Fibroblast of lung (primary cell): ENCODE measurements around the gene CMTR1. TPM values are rescaled to one million over a fixed set of nuclear protein-coding genes. Genes with fewer than 3 reads are reported as not detected.
A peak's percentile ranks its signal among the peaks of the same experiment; 100 is the strongest.
"Not testable (repeated sequence)": the region's sequence is repeated elsewhere in the genome, so short reads cannot be mapped to it uniquely, and the experiment has no call there.

Source experiments
- DNase-seq, 2 donors: peaks; one replicate each; pipeline versions ENCODE4 v3.0.0 to v3.0.0-alpha.2; 2010; ENCODE audit warnings: low read depth in 2 of 2
- H2AFZ ChIP-seq: 2 replicates; pipeline ENCODE4 v1.5.1; 2012; ENCODE audit warnings: low read length, control low read depth, inconsistent platforms
- H3K27ac ChIP-seq: 2 replicates; pipeline ENCODE4 v1.5.1; 2011; ENCODE audit warnings: low read length, control low read depth; ENCODE audit not compliant: insufficient read depth
- H3K27me3 ChIP-seq: 2 replicates; pipeline ENCODE4 v1.5.1; 2011; ENCODE audit warnings: mild to moderate bottlenecking, low read length; ENCODE audit not compliant: control insufficient read depth, insufficient read depth
- H3K36me3 ChIP-seq: 2 replicates; pipeline ENCODE4 v1.5.1; 2011; ENCODE audit warnings: low read length; ENCODE audit not compliant: control insufficient read depth, insufficient read depth
- H3K4me1 ChIP-seq: 2 replicates; pipeline ENCODE4 v1.5.1; 2011; ENCODE audit warnings: low read length; ENCODE audit not compliant: control insufficient read depth, insufficient read depth; ENCODE audit errors: extremely low read depth
- H3K4me2 ChIP-seq: 2 replicates; pipeline ENCODE4 v1.5.1; 2011; ENCODE audit warnings: low read length, control low read depth; ENCODE audit not compliant: insufficient read depth; ENCODE audit errors: extremely low read depth
- H3K4me3 ChIP-seq, 4 experiments: fragments of 200-600 bp in 1 of 4; sonication (generic) in 1 of 4; replicated peaks in 1 of 4; 2 replicates each; pipeline ENCODE4 v1.5.1; 2011 to 2016; ENCODE audit warnings: low read length in 4 of 4, low read depth in 3 of 4, mild to moderate bottlenecking in 3 of 4, control low read depth in 2 of 4, inconsistent platforms in 1 of 4, mixed read lengths in 1 of 4; ENCODE audit not compliant: insufficient read depth in 1 of 4; ENCODE audit errors: control extremely low read depth in 1 of 4
- H3K79me2 ChIP-seq: 2 replicates; pipeline ENCODE4 v1.5.1; 2012; ENCODE audit warnings: mild to moderate bottlenecking, low read length, inconsistent platforms; ENCODE audit not compliant: control insufficient read depth, insufficient read depth
- H3K9ac ChIP-seq: 2 replicates; pipeline ENCODE4 v1.5.1; 2011; ENCODE audit warnings: mild to moderate bottlenecking, low read length, control low read depth; ENCODE audit not compliant: insufficient read depth
- H3K9me3 ChIP-seq: 2 replicates; pipeline ENCODE4 v1.5.1; 2012; ENCODE audit warnings: low read depth, low read length; ENCODE audit not compliant: control insufficient read depth, insufficient read depth
- H4K20me1 ChIP-seq: 2 replicates; pipeline ENCODE4 v1.5.1; 2011; ENCODE audit warnings: low read length; ENCODE audit not compliant: control insufficient read depth, insufficient read depth; ENCODE audit errors: extremely low read depth
- CTCF ChIP-seq, 2 donors: IDR thresholded peaks in 1 of 2; conservative IDR thresholded peaks in 1 of 2; 1 replicate in 1 of 2; 2 replicates in 1 of 2; pipeline ENCODE4 v1.5.1; 2011 to 2012; ENCODE audit warnings: low read length in 2 of 2, control low read depth in 1 of 2, inconsistent platforms in 1 of 2, low read depth in 1 of 2, mild to moderate bottlenecking in 1 of 2
- EZH2 ChIP-seq: IDR thresholded peaks from 2 replicates; pipeline ENCODE4 v1.5.1; 2012; ENCODE audit warnings: low read length, control low read depth, mild to moderate bottlenecking; ENCODE audit errors: missing control alignments
- polyA plus RNA-seq, 2 donors: library from polyadenylated mRNA; depleted of rRNA in 1 of 2; stranded (reverse) in 1 of 2; unstranded in 1 of 2; fragments of >200 nt; gene quantifications; 2 replicates each; pipeline ENCODE4 v1.2.1, GENCODE V29; 2011 to 2012; ENCODE audit warnings: missing spikeins in 1 of 2
- total RNA-seq: library from RNA; depleted of rRNA; stranded (reverse); fragments of >200 nt; gene quantifications from 2 replicates; pipeline ENCODE4 v1.2.1, GENCODE V29; 2014

CMTR1 gene
- total and polyA plus RNA-seq, 2 donors (not counting 1 experiment from before 2014, with no cell fraction given): 27.0 to 44.8 TPM

GRCh38 chr6:37441651-37442050, 8.6 kb downstream of the CMTR1 start:
- no peaks in the 10 kb centered on the region for H4K20me1 ChIP-seq
- H3K9ac ChIP-seq: no peak overlapping the region
- no peak overlapping the region for H3K4me3 ChIP-seq
- peaks cover 5% of the 10 kb centered on the region for H3K79me2 ChIP-seq
- DNase-seq: no peak
- no peaks in the 10 kb centered on the region for H3K9me3 ChIP-seq
- no peak overlapping the region for H2AFZ ChIP-seq
- TF ChIP-seq CTCF (conservative IDR thresholded peaks at IDR 0.05 in 1 of 2, IDR thresholded peaks at IDR 0.05 in 1 of 2; ENCODE audit: low read depth in 1 of 2, low read length in 2 of 2) (no peak), EZH2 (no peak)
- peaks cover 10% of the 10 kb centered on the region for H3K36me3 ChIP-seq
- peaks cover 5% of the 10 kb centered on the region for H3K4me1 ChIP-seq
- no peaks in the 10 kb centered on the region for H3K27me3 ChIP-seq
- H3K27ac ChIP-seq: no peak overlapping the region
- no peak overlapping the region for H3K4me2 ChIP-seq

- Histone ChIP-seq H3K4me3 (peak overlapping the region in 3 of 4 experiments; percentile 24 to 38 (median 33)), H3K4me2 (peak overlapping the region; percentile 74)
Observed at GRCh38 chr6:37442416-37443215, 9.6 kb downstream of the CMTR1 start.

GRCh38 chr6:37443216-37443542, 10.2 kb downstream of the CMTR1 start:
- Histone ChIP-seq H3K4me3 (peak overlapping the region in 3 of 4 experiments; percentile 6 to 38 (median 33)), H3K36me3 (peaks cover 11% of the 10 kb centered on the region), H3K4me2 (peak overlapping the region; percentile 74)
- not testable (repeated sequence) for H3K27ac ChIP-seq, H3K79me2 ChIP-seq, H3K27me3 ChIP-seq, H2AFZ ChIP-seq, H3K9ac ChIP-seq, H3K4me1 ChIP-seq, DNase-seq, H4K20me1 ChIP-seq, H3K9me3 ChIP-seq

More at GRCh38 chr6:37442416-37443215, 9.6 kb downstream of the CMTR1 start:
- TF ChIP-seq EZH2: no peak
- TF ChIP-seq CTCF (conservative IDR thresholded peaks at IDR 0.05 in 1 of 2, IDR thresholded peaks at IDR 0.05 in 1 of 2; ENCODE audit: low read depth in 1 of 2, low read length in 2 of 2): no peak
- H3K27me3 ChIP-seq: no peaks in the 10 kb centered on the region
- H3K27ac ChIP-seq: peak overlapping the region; percentile 35
- H3K4me1 ChIP-seq: peaks cover 5% of the 10 kb centered on the region
- no peak for DNase-seq
- H3K79me2 ChIP-seq: peaks cover 5% of the 10 kb centered on the region
- H4K20me1 ChIP-seq: no peaks in the 10 kb centered on the region
- H3K9me3 ChIP-seq: no peaks in the 10 kb centered on the region
- peaks cover 9% of the 10 kb centered on the region for H3K36me3 ChIP-seq
- peak overlapping the region; percentile 57 for H2AFZ ChIP-seq
- H3K9ac ChIP-seq: no peak overlapping the region
